B cell (primary cell): ENCODE results near the gene CPLANE1. TPM values are rescaled to one million over a fixed set of nuclear protein-coding genes. Genes with fewer than 3 reads are reported as not detected.

ENCODE experiments used
- ATAC-seq: fragments of 200-7000 bp; cut with Tn5 transposase; one replicate; pipeline ENCODE4 v1.10.0; 2021; ENCODE audit warnings: low read depth, mild to moderate bottlenecking, moderate number of reproducible peaks, moderate library complexity
- CTCF ChIA-PET: fragments of 350-600 bp; sonication (Branson Sonifier 250); formaldehyde crosslinking; loops from one replicate; lab custom pipeline; 2021; ENCODE audit warnings: antibody characterized with exemption, inconsistent platforms; lab: Charles Lee
- POLR2A ChIA-PET: fragments of 350-600 bp; sonication (Branson Sonifier 250); formaldehyde crosslinking; loops from one replicate; lab custom pipeline; 2021; ENCODE audit warnings: antibody characterized with exemption; lab: Charles Lee
- DNase-seq: peaks from one replicate; pipeline ENCODE4 v3.0.0; 2013
- H2AFZ ChIP-seq: 2 replicates; pipeline ENCODE4 v1.6.1; 2012; ENCODE audit warnings: mild to moderate bottlenecking, low read depth, low read length; ENCODE audit not compliant: insufficient read depth, poor library complexity, severe bottlenecking
- H3K27ac ChIP-seq, 2 donors: 1 replicate in 1 of 2; 2 replicates in 1 of 2; pipeline ENCODE4 v1.5.1; 2012 to 2013; ENCODE audit warnings: low read length in 2 of 2, mild to moderate bottlenecking in 2 of 2, moderate library complexity in 1 of 2
- H3K27me3 ChIP-seq, 4 experiments: fragments of 200-600 bp in 1 of 4; sonication (generic) in 1 of 4; replicated peaks in 1 of 4; 1 replicate in 2 of 4; 2 replicates in 2 of 4; pipeline versions ENCODE4 v1.6.1 to v1.7.0; 2013 to 2016; ENCODE audit warnings: low read length in 3 of 4, mild to moderate bottlenecking in 2 of 4, mixed read lengths in 1 of 4, moderate library complexity in 1 of 4; ENCODE audit not compliant: insufficient read depth in 4 of 4, control insufficient read depth in 3 of 4; ENCODE audit errors: control extremely low read depth in 1 of 4
- H3K36me3 ChIP-seq, 2 experiments: replicated peaks in 1 of 2; 1 replicate in 1 of 2; 2 replicates in 1 of 2; pipeline versions ENCODE4 v1.6.1 to v1.7.1; 2013; ENCODE audit warnings: low read length in 1 of 2; ENCODE audit not compliant: insufficient read depth in 2 of 2, control insufficient read depth in 1 of 2; ENCODE audit errors: control extremely low read depth in 1 of 2, extremely low read depth in 1 of 2
- H3K4me1 ChIP-seq, 2 donors: fragments of 200-600 bp in 1 of 2; sonication (generic) in 1 of 2; 1 replicate in 1 of 2; 2 replicates in 1 of 2; pipeline versions ENCODE4 v1.5.1 to v1.6.1; 2013 to 2017; ENCODE audit warnings: low read length in 2 of 2; ENCODE audit not compliant: control insufficient read depth in 2 of 2, insufficient read depth in 2 of 2
- H3K4me2 ChIP-seq: replicated peaks from 2 replicates; pipeline ENCODE3; 2012; ENCODE audit warnings: mild to moderate bottlenecking, low read depth, low read length; ENCODE audit not compliant: poor library complexity, severe bottlenecking
- H3K4me3 ChIP-seq, 5 experiments: fragments of 200-600 bp in 1 of 5; sonication (generic) in 1 of 5; 1 replicate in 3 of 5; 2 replicates in 2 of 5; pipeline versions ENCODE4 v1.5.1 to v1.7.0; 2011 to 2016; ENCODE audit warnings: low read length in 4 of 5, mild to moderate bottlenecking in 4 of 5, low read depth in 2 of 5, control low read depth in 1 of 5, moderate library complexity in 1 of 5; ENCODE audit not compliant: insufficient read depth in 1 of 5; ENCODE audit errors: control extremely low read depth in 1 of 5, extremely low read depth in 1 of 5
- H3K79me2 ChIP-seq: fragments of 200-600 bp; sonication (generic); one replicate; pipeline ENCODE4 v1.6.0; 2016; ENCODE audit warnings: low read length; ENCODE audit not compliant: control insufficient read depth, insufficient read depth
- H3K9ac ChIP-seq: fragments of 200-600 bp; sonication (generic); 2 replicates; pipeline ENCODE4 v1.6.1; 2017; ENCODE audit warnings: mild to moderate bottlenecking, low read length, moderate library complexity
- H3K9me3 ChIP-seq, 3 donors: one replicate each; pipeline versions ENCODE4 v1.6.1 to v1.7.1; 2013; ENCODE audit warnings: low read length in 2 of 3; ENCODE audit not compliant: control insufficient read depth in 2 of 3, insufficient read depth in 1 of 3; ENCODE audit errors: control extremely low read depth in 1 of 3
- H4K20me1 ChIP-seq: 2 replicates; pipeline ENCODE4 v1.6.0; 2012; ENCODE audit warnings: mild to moderate bottlenecking, low read length; ENCODE audit not compliant: insufficient read depth, control insufficient read depth, poor library complexity, severe bottlenecking
- H3K27ac Mint-ChIP-seq: one replicate; pipeline ENCODE4 v1.8.0; 2021; ENCODE audit warnings: mixed read lengths
- H3K27me3 Mint-ChIP-seq: one replicate; pipeline ENCODE4 v1.8.0; 2021; ENCODE audit warnings: mixed read lengths
- H3K4me1 Mint-ChIP-seq: one replicate; pipeline ENCODE4 v1.8.0; 2021; ENCODE audit warnings: mixed read lengths
- H3K4me3 Mint-ChIP-seq: one replicate; pipeline ENCODE4 v1.8.0; 2021; ENCODE audit warnings: mixed read lengths
- H3K9me3 Mint-ChIP-seq: one replicate; pipeline ENCODE4 v1.8.0; 2022; ENCODE audit warnings: mixed read lengths; ENCODE audit not compliant: insufficient read depth
- EZH2 ChIP-seq: IDR thresholded peaks from 2 replicates; pipeline ENCODE4 v1.6.1; 2012; ENCODE audit warnings: borderline replicate concordance, low read depth, mild to moderate bottlenecking, moderate library complexity, low read length; ENCODE audit not compliant: insufficient read depth, poor library complexity, severe bottlenecking
- WGBS: methylation state at CpG from one replicate; pipeline ENCODE4 v1.1.5; 2013; ENCODE audit warnings: missing lambda C conversion rate; ENCODE audit not compliant: insufficient coverage; 5-methylcytosine and 5-hydroxymethylcytosine counted together
- intact Hi-C: fragments of 100-400 bp; cut with micrococcal nuclease; formaldehyde crosslinking; loops from one replicate; pipeline ENCODE4 v1.10.0; 2022
- polyA plus RNA-seq: library from polyadenylated mRNA; depleted of rRNA; stranded (reverse); fragments of >200 nt; gene quantifications from 2 replicates; pipeline ENCODE4 v1.2.3, GENCODE V29; 2012
- small RNA-seq: library from RNA; depleted of rRNA; stranded (forward); fragments of <200 nt; gene quantifications from one replicate; pipeline ENCODE3, GENCODE V24; 2012; ENCODE audit warnings: low replicate concordance, low read depth; ENCODE audit not compliant: insufficient read length
- total RNA-seq, 2 donors: library from RNA; stranded (reverse); fragments of 120-200 nt in 1 of 2; gene quantifications; 1 replicate in 1 of 2; 2 replicates in 1 of 2; pipeline versions ENCODE4 v1.2.3 to v1.2.4, GENCODE V29; 2013 to 2022
- TF ChIP-seq, protein P1 (sequence below): fragments of 200-600 bp; IDR thresholded peaks from one replicate; pipeline ENCODE4 v1.8.0; 2022; ENCODE audit warnings: antibody characterized with exemption, mild to moderate bottlenecking

The CPLANE1 gene
- total and polyA plus RNA-seq, 2 donors (not counting 1 experiment from before 2014, with no cell fraction given), result 1.9 to 17.9 TPM

DNA sequence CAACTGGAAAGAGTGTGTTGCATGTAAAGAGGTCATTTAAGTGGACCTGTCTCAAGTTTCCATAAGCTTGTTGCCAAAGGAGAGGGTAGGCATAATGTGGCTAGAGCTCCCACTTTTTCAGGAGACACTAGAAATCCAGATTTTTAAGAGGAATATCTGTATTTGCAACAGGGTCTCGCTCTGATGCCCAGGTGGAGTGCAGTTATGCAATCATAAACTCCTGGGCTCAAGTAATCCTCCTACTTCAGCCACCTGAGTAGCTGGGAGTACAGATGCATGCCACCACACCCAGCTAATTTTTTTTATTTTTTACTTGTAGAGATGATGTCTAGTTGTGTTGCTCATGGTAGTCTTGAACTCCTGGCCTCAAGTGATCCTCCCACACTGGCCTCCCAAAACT is 189.1 kb downstream of the CPLANE1 start:
- H3K9ac ChIP-seq, result no peak overlapping the region
- DNase-seq (no peak), ATAC-seq (no peak)
- Mint-ChIP-seq H3K4me1 (no peaks in the 10 kb centered on the region), H3K27me3 (no peaks in the 10 kb centered on the region), H3K9me3 (no peaks in the 10 kb centered on the region), H3K4me3 (no peak overlapping the region), H3K27ac (no peak overlapping the region)
- no CpG with 5 or more reads among the region's 1 CpG for WGBS
- no peak overlapping the region for H3K27ac ChIP-seq
- CTCF ChIA-PET, result no interaction called here
- no peaks in the 10 kb centered on the region for H4K20me1 ChIP-seq
- H3K36me3 ChIP-seq, result peaks cover 31 to 70% of the 10 kb centered on the region in 2 experiments
- H3K4me2 ChIP-seq, result no peak overlapping the region
- no peak overlapping the region for H3K4me3 ChIP-seq
- intact Hi-C loops, result no loop called here
- no peaks in the 10 kb centered on the region for H3K9me3 ChIP-seq
- no peak overlapping the region for H2AFZ ChIP-seq
- no peaks in the 10 kb centered on the region for H3K27me3 ChIP-seq
- TF ChIP-seq, protein P1, sequence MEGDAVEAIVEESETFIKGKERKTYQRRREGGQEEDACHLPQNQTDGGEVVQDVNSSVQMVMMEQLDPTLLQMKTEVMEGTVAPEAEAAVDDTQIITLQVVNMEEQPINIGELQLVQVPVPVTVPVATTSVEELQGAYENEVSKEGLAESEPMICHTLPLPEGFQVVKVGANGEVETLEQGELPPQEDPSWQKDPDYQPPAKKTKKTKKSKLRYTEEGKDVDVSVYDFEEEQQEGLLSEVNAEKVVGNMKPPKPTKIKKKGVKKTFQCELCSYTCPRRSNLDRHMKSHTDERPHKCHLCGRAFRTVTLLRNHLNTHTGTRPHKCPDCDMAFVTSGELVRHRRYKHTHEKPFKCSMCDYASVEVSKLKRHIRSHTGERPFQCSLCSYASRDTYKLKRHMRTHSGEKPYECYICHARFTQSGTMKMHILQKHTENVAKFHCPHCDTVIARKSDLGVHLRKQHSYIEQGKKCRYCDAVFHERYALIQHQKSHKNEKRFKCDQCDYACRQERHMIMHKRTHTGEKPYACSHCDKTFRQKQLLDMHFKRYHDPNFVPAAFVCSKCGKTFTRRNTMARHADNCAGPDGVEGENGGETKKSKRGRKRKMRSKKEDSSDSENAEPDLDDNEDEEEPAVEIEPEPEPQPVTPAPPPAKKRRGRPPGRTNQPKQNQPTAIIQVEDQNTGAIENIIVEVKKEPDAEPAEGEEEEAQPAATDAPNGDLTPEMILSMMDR, result no peak
- TF ChIP-seq EZH2, result no peak
- H3K79me2 ChIP-seq, result no peaks in the 10 kb centered on the region
- POLR2A ChIA-PET, result no interaction called here
- no peaks in the 10 kb centered on the region for H3K4me1 ChIP-seq

- H3K9ac ChIP-seq, result no peak overlapping the region
- no peak overlapping the region for H3K27ac Mint-ChIP-seq
- H3K4me2 ChIP-seq, result no peak overlapping the region
- H3K27me3 ChIP-seq, result no peaks in the 10 kb centered on the region
- ATAC-seq (no peak), DNase-seq (no peak)
- WGBS, result no CpG with 5 or more reads among the region's 2 CpGs
- no peaks in the 10 kb centered on the region for H3K9me3 Mint-ChIP-seq
- peaks cover 22 to 72% of the 10 kb centered on the region in 2 experiments for H3K36me3 ChIP-seq
- no peak overlapping the region for H3K27ac ChIP-seq
- ChIA-PET POLR2A (no interaction called here), CTCF (no interaction called here)
- TF ChIP-seq EZH2, result no peak
- TF ChIP-seq, protein P1, result no peak
- H3K4me1 ChIP-seq, result no peaks in the 10 kb centered on the region
- H3K4me3 Mint-ChIP-seq, result no peak overlapping the region
- H2AFZ ChIP-seq, result no peak overlapping the region
- H3K4me1 Mint-ChIP-seq, result no peaks in the 10 kb centered on the region
- H3K79me2 ChIP-seq, result no peaks in the 10 kb centered on the region
- intact Hi-C loops, result loop anchor here (5.0 kb wide), 1 partner anchor 34 kb away; no protein-coding TSS in a partner anchor
- no peak overlapping the region for H3K4me3 ChIP-seq
- no peaks in the 10 kb centered on the region for H3K27me3 Mint-ChIP-seq
- no peaks in the 10 kb centered on the region for H4K20me1 ChIP-seq
- no peaks in the 10 kb centered on the region for H3K9me3 ChIP-seq
Observed at GRCh38 chr5:37056762-37057161, 192.4 kb downstream of the CPLANE1 start.

Small RNA genes lying within 50 kb of the gene (small RNA-seq; reads per million reads assigned to genes)
- gene C8orf59P2, result not detected

Other genes starting within 250 kb of the CPLANE1 start
- gene NUP155, start 121.7 kb upstream of the CPLANE1 start, total RNA-seq, result 33.8 and 34.1 TPM in 2 replicates
- gene NUP155, start 121.7 kb upstream of the CPLANE1 start, polyA plus RNA-seq, result 6.0 and 8.3 TPM in 2 replicates
- gene WDR70, start 129.9 kb upstream of the CPLANE1 start, total RNA-seq, result 46.8 and 51.5 TPM in 2 replicates
- 12.8 and 18.1 TPM in 2 replicates for gene WDR70, start 129.9 kb upstream of the CPLANE1 start, polyA plus RNA-seq